Erythroblast (primary cell): ENCODE measurements around the gene KPNB1.

Source experiments
- GATA1 ChIP-seq: IDR thresholded peaks from 2 replicates; pipeline ENCODE4 v1.6.1; 2011; ENCODE audit warnings: low read depth, mild to moderate bottlenecking, control low read depth, low read length, moderate library complexity
- POLR2A ChIP-seq: IDR thresholded peaks from 2 replicates; pipeline ENCODE4 v1.6.1; 2011; ENCODE audit warnings: mild to moderate bottlenecking, low read length

- TF ChIP-seq POLR2A (no peak), GATA1 (no peak)
Observed at GRCh38 chr17:47694581-47695428, 45.1 kb downstream of the KPNB1 start.
